GM12872 (cell line): Measurements from ENCODE around the gene MARCHF6.

Experiments
- TF ChIP-seq, protein P1 (sequence below): IDR thresholded peaks from 3 replicates; pipeline ENCODE4 v1.5.1; 2011; ENCODE audit warnings: low read depth, mild to moderate bottlenecking, low read length, moderate library complexity; ENCODE audit not compliant: insufficient read depth

The MARCHF6 gene

DNA sequence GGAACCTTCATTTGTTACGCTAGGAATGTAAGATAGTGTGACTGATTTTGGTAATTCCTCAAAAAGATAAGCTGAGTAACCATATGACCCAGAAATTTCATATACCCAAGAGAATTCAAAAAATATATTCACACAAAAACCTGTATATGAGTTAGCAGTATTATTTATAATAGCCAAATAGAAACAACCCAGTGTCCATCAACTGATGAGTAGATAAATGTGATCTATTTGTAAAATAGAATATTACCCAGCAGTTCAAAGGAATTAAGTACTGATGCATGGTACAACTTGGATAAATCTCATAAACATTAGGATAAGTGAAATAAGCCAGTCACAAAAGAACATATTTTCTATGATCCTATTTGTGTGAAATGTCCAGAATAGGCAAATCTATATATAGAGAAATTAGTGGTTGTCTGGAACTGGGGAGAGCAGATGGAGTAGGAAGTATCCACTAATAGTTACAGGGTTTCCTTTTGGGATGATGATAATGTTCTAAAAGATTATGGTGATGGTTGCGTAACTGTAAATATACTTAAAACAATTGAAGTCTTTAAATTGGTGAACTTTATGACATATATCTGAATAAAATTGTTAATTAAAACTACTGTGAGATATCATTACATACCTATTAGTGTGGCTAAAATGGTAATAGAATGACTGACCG, 10.2 kb downstream of the MARCHF6 start:
- TF ChIP-seq, protein P1, sequence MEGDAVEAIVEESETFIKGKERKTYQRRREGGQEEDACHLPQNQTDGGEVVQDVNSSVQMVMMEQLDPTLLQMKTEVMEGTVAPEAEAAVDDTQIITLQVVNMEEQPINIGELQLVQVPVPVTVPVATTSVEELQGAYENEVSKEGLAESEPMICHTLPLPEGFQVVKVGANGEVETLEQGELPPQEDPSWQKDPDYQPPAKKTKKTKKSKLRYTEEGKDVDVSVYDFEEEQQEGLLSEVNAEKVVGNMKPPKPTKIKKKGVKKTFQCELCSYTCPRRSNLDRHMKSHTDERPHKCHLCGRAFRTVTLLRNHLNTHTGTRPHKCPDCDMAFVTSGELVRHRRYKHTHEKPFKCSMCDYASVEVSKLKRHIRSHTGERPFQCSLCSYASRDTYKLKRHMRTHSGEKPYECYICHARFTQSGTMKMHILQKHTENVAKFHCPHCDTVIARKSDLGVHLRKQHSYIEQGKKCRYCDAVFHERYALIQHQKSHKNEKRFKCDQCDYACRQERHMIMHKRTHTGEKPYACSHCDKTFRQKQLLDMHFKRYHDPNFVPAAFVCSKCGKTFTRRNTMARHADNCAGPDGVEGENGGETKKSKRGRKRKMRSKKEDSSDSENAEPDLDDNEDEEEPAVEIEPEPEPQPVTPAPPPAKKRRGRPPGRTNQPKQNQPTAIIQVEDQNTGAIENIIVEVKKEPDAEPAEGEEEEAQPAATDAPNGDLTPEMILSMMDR: no peak

DNA sequence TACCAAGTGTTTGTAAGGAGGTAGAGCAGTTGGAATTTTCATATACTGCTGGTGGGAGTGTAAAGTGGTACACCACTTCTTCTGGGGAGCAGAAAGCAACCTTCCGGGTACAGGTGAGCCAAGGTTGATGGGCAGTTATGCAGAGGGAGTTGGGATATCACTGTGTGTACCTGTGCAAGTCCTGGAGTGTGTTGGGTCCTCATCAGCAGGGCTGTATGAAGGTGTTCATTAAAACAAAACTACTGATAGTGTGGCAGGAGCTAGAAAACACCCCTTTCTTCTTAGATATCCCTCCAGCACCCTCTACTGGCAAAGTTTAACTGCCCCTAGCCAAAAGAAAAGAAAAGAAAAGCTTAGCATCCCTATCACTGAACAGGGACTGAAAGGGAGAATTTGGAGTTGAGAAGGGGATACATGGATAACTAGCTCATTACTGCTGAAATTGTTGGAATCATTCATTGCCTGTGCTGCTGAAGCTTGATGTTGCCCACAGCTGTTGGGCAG, 10.7 kb downstream of the MARCHF6 start:
- TF ChIP-seq, protein P1: peak; percentile 43; the same call in 2 of the 3 replicates

DNA sequence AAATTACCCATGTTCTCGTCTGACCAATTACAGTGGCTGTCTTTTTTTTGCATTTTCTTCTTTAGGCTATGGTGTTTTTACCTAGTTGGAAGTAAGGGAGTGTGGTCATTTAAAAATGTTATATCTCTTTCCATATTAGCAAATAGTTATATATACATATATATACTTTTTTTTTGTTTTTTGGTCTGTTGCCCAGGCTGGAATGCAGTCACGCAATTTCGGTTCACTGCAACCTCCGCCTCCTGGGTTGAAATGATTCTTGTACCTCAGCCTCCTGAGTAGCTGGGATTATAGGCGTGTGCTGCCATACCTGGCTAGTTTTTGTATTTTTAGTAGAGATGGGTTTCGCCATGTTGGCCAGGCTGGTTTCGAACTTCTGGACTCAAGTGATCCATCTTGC, 12.3 kb downstream of the MARCHF6 start:
- TF ChIP-seq, protein P1: no peak

DNA sequence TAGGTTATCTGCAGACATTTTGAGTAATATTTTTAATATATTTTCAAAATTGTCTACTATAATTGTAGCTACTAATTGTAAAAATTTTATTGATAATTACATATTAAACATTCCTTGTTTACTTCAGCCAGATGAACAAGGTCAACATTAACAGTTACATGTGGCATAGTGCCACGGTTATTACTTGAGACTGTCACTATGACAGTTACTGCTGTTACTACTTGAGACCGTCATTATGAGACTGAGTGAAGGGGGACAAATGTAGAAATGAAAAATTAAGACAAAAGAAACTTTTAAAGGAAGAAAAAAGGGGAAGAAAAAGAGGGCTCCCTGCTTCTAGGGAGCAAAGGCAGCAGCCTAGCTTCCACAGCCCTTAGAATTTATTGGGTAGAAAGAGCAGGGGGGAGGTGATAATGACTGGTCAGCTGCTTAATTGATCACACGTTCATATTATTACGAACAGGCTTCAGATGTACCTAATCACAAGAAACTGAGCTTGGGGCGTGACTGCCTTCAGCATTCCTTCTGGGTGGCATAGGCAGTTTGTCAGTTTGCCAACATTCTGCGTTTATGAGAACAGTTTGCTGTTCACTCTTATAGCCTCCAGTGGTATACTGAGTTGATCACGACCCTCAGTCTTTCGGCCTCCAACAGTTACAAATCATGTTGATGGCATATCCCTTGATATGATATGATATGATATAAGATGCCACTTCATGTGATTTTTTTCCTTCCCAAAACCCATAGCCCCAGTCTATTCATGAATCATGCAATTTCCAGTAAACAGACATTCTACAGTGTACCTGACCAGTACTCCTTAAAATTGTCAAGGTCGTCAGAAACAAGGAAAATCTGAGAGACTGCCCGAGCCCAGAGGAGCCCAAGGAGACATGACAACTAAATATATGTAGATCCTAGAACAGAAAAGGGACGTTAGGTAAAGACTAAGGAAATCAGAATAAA, 13.1 kb downstream of the MARCHF6 start:
- TF ChIP-seq, protein P1: no peak

DNA sequence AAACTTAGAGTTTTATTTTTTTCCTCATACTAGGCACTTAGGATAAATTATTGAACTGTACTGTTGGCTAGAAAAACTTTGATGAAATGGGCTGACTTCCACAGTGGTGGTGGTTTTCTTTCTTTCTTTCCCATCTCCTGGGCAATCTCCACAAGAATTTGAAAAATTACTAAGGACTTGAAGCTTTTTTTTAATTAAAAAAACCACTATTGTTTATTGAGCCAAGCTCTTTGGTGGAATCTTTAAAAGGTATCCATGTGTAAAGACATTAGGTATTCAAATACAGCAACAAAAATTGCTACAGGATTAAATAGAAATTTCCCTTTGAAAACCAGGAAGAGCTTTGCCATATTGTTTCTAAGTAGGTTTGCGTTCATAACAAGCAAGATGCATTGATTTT, 14.1 kb downstream of the MARCHF6 start:
- TF ChIP-seq, protein P1: no peak

DNA sequence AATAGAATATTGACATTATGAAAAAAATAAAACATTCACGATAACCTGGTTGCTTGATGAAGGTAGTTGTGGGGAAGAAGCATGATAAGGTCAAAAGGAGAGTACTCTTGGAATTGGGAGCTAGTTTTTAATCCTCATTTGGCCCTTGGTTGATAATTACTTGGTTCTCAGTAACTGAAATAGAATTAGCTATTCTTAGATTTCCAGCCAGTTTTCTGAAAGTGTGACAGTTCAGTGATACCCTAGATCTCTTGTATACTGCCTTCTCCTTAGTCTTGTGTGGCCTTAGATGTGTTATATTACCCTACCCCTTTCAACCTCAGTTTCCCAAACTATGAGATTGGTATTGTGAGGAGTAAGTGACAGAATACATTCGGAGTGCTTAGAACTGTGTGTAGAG, 17.4 kb downstream of the MARCHF6 start:
- TF ChIP-seq, protein P1: no peak
